Prostate gland (tissue), 2 donors: ENCODE results near the gene ADAMTS20.

Experiments used
- POLR2A ChIP-seq: fragments of 450-650 bp; IDR thresholded peaks from one replicate; pipeline ENCODE4 v1.6.1; 2016; ENCODE audit warnings: antibody characterized with exemption, mild to moderate bottlenecking
- TF ChIP-seq, protein P1 (sequence below), 4 experiments: fragments of 200-600 bp in 2 of 4; fragments of 450-650 bp in 2 of 4; sonication (generic) in 2 of 4; IDR thresholded peaks; 1 replicate in 3 of 4; 2 replicates in 1 of 4; pipeline ENCODE4 v1.5.1; 2016 to 2019; ENCODE audit warnings: antibody characterized with exemption in 4 of 4, mild to moderate bottlenecking in 2 of 4, moderate library complexity in 2 of 4

DNA sequence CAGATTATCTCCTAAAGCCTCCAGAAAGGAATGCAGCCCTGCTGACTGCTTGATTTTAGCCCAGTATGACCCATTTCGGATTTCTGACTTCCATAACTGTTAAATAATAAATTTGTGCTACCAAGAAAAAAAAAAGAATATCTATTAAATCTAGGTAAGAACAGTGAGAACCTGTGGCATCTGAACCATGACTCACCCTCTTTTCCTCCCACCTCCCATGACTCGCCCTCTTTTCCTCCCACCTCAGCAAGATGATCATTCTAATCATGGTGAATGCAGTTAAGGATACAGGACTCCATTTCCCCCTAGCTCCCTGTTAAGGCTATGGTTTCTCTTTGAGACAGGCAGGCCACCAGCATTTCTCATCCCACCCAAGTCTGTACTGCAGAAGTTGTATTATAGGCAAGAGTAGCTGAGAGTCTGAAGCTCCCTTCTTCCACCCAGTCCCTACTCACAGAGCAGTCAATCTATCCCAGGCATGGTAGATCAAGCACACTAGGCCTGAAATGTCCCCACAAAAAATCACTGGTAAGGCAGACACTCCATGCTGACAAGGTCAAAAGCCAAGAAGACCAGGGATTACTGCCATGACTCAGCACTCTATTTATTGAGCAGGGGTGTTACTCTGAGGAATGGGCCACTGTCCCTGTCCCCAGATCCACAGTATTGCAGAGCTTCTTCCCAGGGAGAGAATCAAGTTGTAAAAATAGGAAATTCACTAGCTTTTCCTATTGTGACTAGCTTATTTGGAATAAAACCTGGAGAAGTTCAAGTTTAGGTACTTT lies 188.9 kb downstream of the ADAMTS20 start:
- TF ChIP-seq POLR2A, result no peak
- TF ChIP-seq, protein P1, sequence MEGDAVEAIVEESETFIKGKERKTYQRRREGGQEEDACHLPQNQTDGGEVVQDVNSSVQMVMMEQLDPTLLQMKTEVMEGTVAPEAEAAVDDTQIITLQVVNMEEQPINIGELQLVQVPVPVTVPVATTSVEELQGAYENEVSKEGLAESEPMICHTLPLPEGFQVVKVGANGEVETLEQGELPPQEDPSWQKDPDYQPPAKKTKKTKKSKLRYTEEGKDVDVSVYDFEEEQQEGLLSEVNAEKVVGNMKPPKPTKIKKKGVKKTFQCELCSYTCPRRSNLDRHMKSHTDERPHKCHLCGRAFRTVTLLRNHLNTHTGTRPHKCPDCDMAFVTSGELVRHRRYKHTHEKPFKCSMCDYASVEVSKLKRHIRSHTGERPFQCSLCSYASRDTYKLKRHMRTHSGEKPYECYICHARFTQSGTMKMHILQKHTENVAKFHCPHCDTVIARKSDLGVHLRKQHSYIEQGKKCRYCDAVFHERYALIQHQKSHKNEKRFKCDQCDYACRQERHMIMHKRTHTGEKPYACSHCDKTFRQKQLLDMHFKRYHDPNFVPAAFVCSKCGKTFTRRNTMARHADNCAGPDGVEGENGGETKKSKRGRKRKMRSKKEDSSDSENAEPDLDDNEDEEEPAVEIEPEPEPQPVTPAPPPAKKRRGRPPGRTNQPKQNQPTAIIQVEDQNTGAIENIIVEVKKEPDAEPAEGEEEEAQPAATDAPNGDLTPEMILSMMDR (IDR thresholded peaks at IDR 0.05), result no peak
